BLaER1 (cell line): ENCODE data around the gene ZNF121.
"Not testable (repeated sequence)": the region's sequence is repeated elsewhere in the genome, so short reads cannot be mapped to it uniquely, and the experiment has no call there.

Source experiments
- H3K27ac ChIP-seq: shearing (Covaris generic); formaldehyde crosslinking; 2 replicates; pipeline ENCODE4 v1.8.1; 2022
- H3K27me3 ChIP-seq: shearing (Covaris generic); formaldehyde crosslinking; 2 replicates; pipeline ENCODE4 v1.8.1; 2022
- H3K36me3 ChIP-seq: shearing (Covaris generic); formaldehyde crosslinking; 2 replicates; pipeline ENCODE4 v1.8.1; 2022
- H3K4me1 ChIP-seq: shearing (Covaris generic); formaldehyde crosslinking; 2 replicates; pipeline ENCODE4 v1.8.1; 2022
- H3K4me2 ChIP-seq: shearing (Covaris generic); formaldehyde crosslinking; 2 replicates; pipeline ENCODE4 v1.8.1; 2022
- H3K4me3 ChIP-seq: shearing (Covaris generic); formaldehyde crosslinking; 2 replicates; pipeline ENCODE4 v1.8.1; 2022
- H3K9ac ChIP-seq: shearing (Covaris generic); formaldehyde crosslinking; 2 replicates; pipeline ENCODE4 v1.8.1; 2022
- H3K9me3 ChIP-seq: shearing (Covaris generic); formaldehyde crosslinking; 2 replicates; pipeline ENCODE4 v1.8.1; 2022
- H4K20me1 ChIP-seq: shearing (Covaris generic); formaldehyde crosslinking; 2 replicates; pipeline ENCODE4 v1.8.1; 2022
- Cebpa-rat ChIP-seq: shearing (Covaris generic); IDR thresholded peaks from 2 replicates; pipeline ENCODE4 v1.8.1; 2022

ZNF121 gene

GRCh38 chr19:9586764-9587163 is 2.5 kb upstream of the ZNF121 start:
- no peak for TF ChIP-seq Cebpa-rat
- Histone ChIP-seq H3K27ac (no peak overlapping the region), H3K4me1 (peaks cover 18% of the 10 kb centered on the region), H3K27me3 (no peaks in the 10 kb centered on the region), H3K9me3 (peaks cover 17% of the 10 kb centered on the region), H3K9ac (no peak overlapping the region), H3K36me3 (peaks cover 14% of the 10 kb centered on the region), H4K20me1 (peaks cover 8% of the 10 kb centered on the region), H3K4me2 (no peak overlapping the region), H3K4me3 (no peak overlapping the region)

DNA sequence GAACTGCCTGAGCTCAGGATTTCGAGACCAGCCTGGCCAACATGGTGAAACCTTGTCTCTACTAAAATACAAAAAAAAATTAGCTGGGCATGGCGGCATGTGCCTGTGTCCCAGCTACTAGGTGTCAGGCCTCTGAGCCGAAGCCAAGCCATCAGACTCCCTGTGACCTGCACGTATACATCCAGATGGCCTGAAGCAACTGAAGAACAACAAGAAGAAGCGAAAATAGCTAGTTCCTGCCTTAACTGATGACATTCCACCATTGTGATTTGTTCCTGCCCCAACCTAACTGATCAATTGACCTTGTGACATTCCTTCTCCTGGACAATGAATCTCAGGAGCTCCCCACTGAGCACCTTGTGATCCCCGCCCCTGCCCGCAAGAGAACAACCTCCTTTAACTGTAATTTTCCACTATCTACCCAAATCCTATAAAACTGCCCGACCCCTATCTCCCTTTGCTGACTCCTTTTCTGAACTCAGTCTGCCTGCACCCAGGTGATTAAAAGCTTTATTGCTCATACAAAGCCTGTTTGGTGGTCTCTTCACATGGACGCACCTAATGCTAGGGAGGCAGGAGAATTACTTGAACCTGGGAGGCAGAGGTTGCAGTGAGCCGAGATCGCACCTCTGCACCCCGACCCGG is 2.1 kb downstream of the ZNF121 start:
- Histone ChIP-seq H3K36me3 (peaks cover 59% of the 10 kb centered on the region), H3K4me2 (peak overlapping the region; percentile 79), H3K9me3 (peaks cover 63% of the 10 kb centered on the region), H3K4me1 (peaks cover 18% of the 10 kb centered on the region), H4K20me1 (peaks cover 53% of the 10 kb centered on the region), H3K4me3 (peak overlapping the region; percentile 91; the same call in 1 of the 2 replicates)
- not testable (repeated sequence) for H3K9ac ChIP-seq, H3K27me3 ChIP-seq, H3K27ac ChIP-seq

DNA sequence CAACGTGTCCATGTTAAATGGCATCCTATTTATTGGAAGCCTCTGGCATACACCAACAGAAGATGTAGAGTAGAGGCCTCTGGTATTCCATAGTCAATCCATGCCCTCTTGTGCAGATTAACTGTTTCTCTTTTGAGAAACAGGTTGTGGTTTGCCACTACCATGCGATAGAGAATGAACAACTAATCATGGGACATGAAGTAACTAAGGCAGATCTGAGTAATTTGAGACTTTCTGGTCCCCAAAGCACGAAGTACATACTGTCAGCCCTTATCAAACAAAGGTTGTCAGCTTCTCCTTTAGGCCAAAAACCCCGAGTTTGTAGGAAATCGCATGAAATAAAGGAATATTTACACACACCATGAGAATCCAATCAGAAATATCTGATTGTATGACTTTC is 3.6 kb downstream of the ZNF121 start:
- 0 out of 2 replicates have a peak overlapping the region, but pooled peaks have one; percentile 11 for H3K4me3 ChIP-seq
- peaks cover 77% of the 10 kb centered on the region for H3K9me3 ChIP-seq
- H3K27me3 ChIP-seq, result no peaks in the 10 kb centered on the region
- no peak overlapping the region for H3K27ac ChIP-seq
- no peak overlapping the region for H3K9ac ChIP-seq
- no peak for TF ChIP-seq Cebpa-rat
- peaks cover 18% of the 10 kb centered on the region for H3K4me1 ChIP-seq
- no peak overlapping the region for H3K4me2 ChIP-seq
- H3K36me3 ChIP-seq, result peaks cover 71% of the 10 kb centered on the region
- H4K20me1 ChIP-seq, result peaks cover 68% of the 10 kb centered on the region

GRCh38 chr19:9570255-9570654 is 14.0 kb downstream of the ZNF121 start:
- Histone ChIP-seq H3K27ac (no peak overlapping the region), H3K36me3 (peaks cover 100% of the 10 kb centered on the region), H3K4me3 (peak overlapping the region; percentile 49), H3K4me2 (no peak overlapping the region), H3K27me3 (no peaks in the 10 kb centered on the region), H3K9me3 (peaks cover 100% of the 10 kb centered on the region), H3K4me1 (no peaks in the 10 kb centered on the region), H4K20me1 (peaks cover 68% of the 10 kb centered on the region), H3K9ac (no peak overlapping the region)
- TF ChIP-seq Cebpa-rat, result no peak

- Histone ChIP-seq H4K20me1 (peaks cover 33% of the 10 kb centered on the region), H3K9me3 (peaks cover 100% of the 10 kb centered on the region), H3K27ac (no peak overlapping the region), H3K27me3 (no peaks in the 10 kb centered on the region), H3K4me3 (peak overlapping the region; percentile 53), H3K4me2 (no peak overlapping the region), H3K36me3 (peaks cover 100% of the 10 kb centered on the region), H3K9ac (no peak overlapping the region), H3K4me1 (no peaks in the 10 kb centered on the region)
- no peak for TF ChIP-seq Cebpa-rat
Measured at GRCh38 chr19:9566729-9567128, 17.6 kb downstream of the ZNF121 start.

GRCh38 chr19:9565900-9566705 is 18.2 kb downstream of the ZNF121 start:
- H3K4me2 ChIP-seq, result no peak overlapping the region
- H3K9me3 ChIP-seq, result peaks cover 100% of the 10 kb centered on the region
- H3K27ac ChIP-seq, result no peak overlapping the region
- no peaks in the 10 kb centered on the region for H3K27me3 ChIP-seq
- TF ChIP-seq Cebpa-rat, result no peak
- peaks cover 27% of the 10 kb centered on the region for H4K20me1 ChIP-seq
- peaks cover 100% of the 10 kb centered on the region for H3K36me3 ChIP-seq
- H3K4me1 ChIP-seq, result no peaks in the 10 kb centered on the region
- no peak overlapping the region for H3K9ac ChIP-seq
- peak overlapping the region; percentile 53 for H3K4me3 ChIP-seq

- no peak overlapping the region for H3K27ac ChIP-seq
- no peaks in the 10 kb centered on the region for H3K27me3 ChIP-seq
- H3K4me1 ChIP-seq, result no peaks in the 10 kb centered on the region
- peaks cover 53% of the 10 kb centered on the region for H3K9me3 ChIP-seq
- no peak for TF ChIP-seq Cebpa-rat
- no peak overlapping the region for H3K9ac ChIP-seq
- H3K4me3 ChIP-seq, result no peak overlapping the region
- H3K36me3 ChIP-seq, result peaks cover 54% of the 10 kb centered on the region
- H4K20me1 ChIP-seq, result no peaks in the 10 kb centered on the region
- no peak overlapping the region for H3K4me2 ChIP-seq
Measured at GRCh38 chr19:9552536-9553274, 31.6 kb downstream of the ZNF121 start.

DNA sequence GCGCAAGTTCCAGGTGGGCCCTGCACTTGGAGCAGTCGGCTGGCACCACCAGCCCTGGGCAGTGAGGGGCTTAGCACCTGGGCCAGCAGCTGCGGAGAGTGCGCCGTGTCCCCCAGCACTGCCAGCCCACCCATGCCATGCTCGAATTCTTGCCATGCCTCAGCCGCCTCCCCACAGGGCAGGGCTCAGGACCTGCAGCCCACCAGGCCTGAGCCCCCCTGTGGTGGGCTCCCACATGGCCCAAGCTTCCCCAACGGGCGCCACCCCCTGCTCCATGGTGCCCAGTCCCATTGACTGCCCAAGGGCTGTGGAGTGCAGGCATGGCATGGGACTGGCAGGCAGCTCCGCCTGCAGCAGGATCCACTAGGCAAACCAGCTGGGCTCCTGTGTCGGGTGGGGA is 36.4 kb downstream of the ZNF121 start:
- no peak overlapping the region for H3K9ac ChIP-seq
- H3K4me1 ChIP-seq, result peaks cover 13% of the 10 kb centered on the region
- H3K9me3 ChIP-seq, result peaks cover 56% of the 10 kb centered on the region
- peaks cover 32% of the 10 kb centered on the region for H3K36me3 ChIP-seq
- H3K4me3 ChIP-seq, result no peak overlapping the region
- no peaks in the 10 kb centered on the region for H3K27me3 ChIP-seq
- no peak overlapping the region for H3K27ac ChIP-seq
- no peak for TF ChIP-seq Cebpa-rat
- no peaks in the 10 kb centered on the region for H4K20me1 ChIP-seq
- H3K4me2 ChIP-seq, result no peak overlapping the region

DNA sequence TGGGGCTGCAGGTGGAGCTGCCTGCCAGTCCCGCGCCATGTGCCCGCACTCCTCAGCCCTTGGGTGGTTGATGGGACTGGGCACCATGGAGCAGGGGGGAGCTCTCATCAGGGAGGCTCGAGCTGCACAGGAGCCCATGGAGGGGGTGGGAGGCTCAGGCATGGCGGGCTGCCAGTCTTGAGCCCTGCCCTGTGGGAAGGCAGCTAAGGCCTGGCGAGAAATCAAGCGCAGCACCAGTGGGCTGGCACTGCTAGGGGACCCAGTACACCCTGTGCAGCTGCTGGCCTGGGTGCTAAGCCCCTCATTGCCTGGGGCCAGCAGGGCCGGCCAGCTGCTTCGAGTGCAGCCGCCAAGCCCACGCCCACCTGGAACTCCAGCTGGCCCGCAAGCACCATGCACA is 43.0 kb downstream of the ZNF121 start:
- not testable (repeated sequence) for H3K9ac ChIP-seq, H3K27me3 ChIP-seq, H3K4me3 ChIP-seq, H3K27ac ChIP-seq, H4K20me1 ChIP-seq, H3K36me3 ChIP-seq, H3K4me2 ChIP-seq
- Histone ChIP-seq H3K9me3 (peaks cover 20% of the 10 kb centered on the region), H3K4me1 (peaks cover 34% of the 10 kb centered on the region)

- not testable (repeated sequence) for H3K27me3 ChIP-seq, H4K20me1 ChIP-seq, H3K27ac ChIP-seq, H3K4me2 ChIP-seq, H3K9ac ChIP-seq
- Histone ChIP-seq H3K4me3 (0 out of 2 replicates have a peak overlapping the region, but pooled peaks have one; percentile 88), H3K9me3 (peaks cover 34% of the 10 kb centered on the region), H3K36me3 (peaks cover 19% of the 10 kb centered on the region), H3K4me1 (peaks cover 33% of the 10 kb centered on the region)
Measured at GRCh38 chr19:9539921-9540320, 44.4 kb downstream of the ZNF121 start.

DNA sequence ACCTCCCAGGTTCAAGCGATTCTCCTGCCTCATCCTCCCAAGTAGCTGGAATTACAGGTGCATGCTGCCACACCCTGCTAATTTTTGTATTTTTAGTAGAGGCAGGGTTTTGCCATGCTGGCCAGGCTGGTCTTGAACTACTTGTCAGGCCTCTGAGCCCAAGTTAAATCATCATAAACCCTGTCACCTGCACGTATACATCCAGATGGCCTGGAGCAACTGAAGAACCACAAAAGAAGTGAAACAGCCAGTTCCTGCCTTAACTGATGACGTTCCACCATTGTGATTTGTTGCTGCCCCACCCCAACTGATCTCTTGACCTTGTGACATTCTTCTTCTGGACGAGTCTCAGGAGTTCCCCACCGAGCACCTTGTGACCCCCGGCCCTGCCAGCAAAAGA is 45.1 kb downstream of the ZNF121 start:
- not testable (repeated sequence) for H3K27me3 ChIP-seq, H4K20me1 ChIP-seq
- Histone ChIP-seq H3K4me3 (peak overlapping the region; percentile 88), H3K4me1 (peaks cover 26% of the 10 kb centered on the region), H3K27ac (peak overlapping the region; percentile 95), H3K9ac (0 out of 2 replicates have a peak overlapping the region, but pooled peaks have one; percentile 98), H3K36me3 (peaks cover 27% of the 10 kb centered on the region), H3K4me2 (peak overlapping the region; percentile 93), H3K9me3 (peaks cover 41% of the 10 kb centered on the region)
